GM18499 (cell line): Measurements from ENCODE around the gene LGALS7B.

ENCODE experiments used
- ATAC-seq: cut with Tn5 transposase; IDR thresholded peaks from one replicate; pipeline ENCODE4 v1.9.1; 2021; ENCODE audit warnings: moderate number of reproducible peaks; ENCODE audit not compliant: insufficient read depth, unreplicated experiment

Gene LGALS7B

DNA sequence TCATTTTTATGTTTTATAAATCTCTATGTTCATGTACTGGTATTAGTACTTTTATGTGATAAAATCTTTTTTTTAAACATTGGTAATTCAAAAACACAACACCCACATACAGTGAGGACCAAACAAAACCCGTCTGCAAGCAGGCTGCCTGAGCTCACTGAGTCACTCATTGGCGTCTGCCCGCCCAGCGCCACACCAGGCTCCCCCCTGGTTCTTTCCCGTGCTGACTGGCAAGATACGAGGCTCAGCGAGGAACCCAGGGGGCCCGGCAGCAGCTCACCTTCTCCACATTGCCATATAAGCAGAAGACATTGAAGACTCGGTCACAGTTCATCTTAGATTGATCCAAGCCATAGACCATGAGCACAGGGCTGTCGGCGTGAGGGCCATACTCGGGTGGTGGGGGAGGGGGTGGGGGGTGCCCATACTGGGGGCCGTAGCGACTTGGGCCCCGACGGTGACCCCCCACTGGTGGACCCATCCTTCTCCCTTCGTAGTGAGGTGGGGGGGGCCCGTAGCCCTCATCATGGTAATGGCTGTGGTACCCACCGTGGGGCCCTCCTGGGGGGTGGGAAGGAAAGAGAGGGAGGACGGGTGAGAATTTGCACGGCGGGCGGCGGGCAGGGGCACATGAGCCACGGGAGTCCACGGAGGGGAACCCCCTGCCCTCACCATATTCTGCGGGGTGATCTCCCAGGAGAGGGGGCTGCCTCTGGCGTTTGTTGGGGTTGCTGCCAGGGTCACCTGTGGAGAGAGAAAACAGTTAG is 51.0 kb downstream of the LGALS7B start:
- ATAC-seq, result no peak

DNA sequence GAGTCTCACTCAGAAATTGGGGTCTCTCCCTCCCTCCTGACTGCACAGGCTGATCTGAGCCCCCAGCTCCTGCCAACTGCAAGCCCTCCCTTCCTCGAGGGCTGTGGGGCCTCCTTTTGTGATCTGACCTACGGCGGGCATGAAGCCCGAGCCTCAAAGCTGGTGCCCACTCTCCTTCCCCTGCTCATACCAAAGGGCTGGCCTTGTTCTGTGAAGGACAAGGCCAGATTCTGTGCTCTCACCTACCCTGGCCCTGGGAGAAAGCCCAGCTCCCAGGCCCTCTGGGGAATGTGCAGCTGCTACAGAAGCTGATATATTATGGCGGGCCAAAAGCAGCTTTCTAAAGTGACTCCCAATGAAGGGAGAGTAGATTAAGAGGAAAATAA is 51.6 kb downstream of the LGALS7B start:
- no peak for ATAC-seq
